ENCODE measurements around the gene IARS2. TPM values are rescaled to one million over a fixed set of nuclear protein-coding genes. Genes with fewer than 3 reads are reported as not detected.

Gene IARS2
- total RNA-seq, 1 donor from 2014 or later = 99.6 TPM

- DNase-seq (ENCODE audit: low read depth) = no peak
- no peak for TF ChIP-seq CTCF (conservative IDR thresholded peaks at IDR 0.05; ENCODE audit: low read depth, low read length)
- H3K4me3 ChIP-seq (ENCODE audit: low read depth, low read length) = no peak overlapping the region
Observed at GRCh38 chr1:220119043-220119512, 25.1 kb downstream of the IARS2 start.

- no peak for DNase-seq (ENCODE audit: low read depth)
- no peak overlapping the region for H3K4me3 ChIP-seq (ENCODE audit: low read depth, low read length)
- no peak for TF ChIP-seq CTCF (conservative IDR thresholded peaks at IDR 0.05; ENCODE audit: low read depth, low read length)
Observed at GRCh38 chr1:220121791-220122530, 28.0 kb downstream of the IARS2 start.

- no peak for DNase-seq (ENCODE audit: low read depth)
- TF ChIP-seq CTCF (conservative IDR thresholded peaks at IDR 0.05; ENCODE audit: low read depth, low read length) = no peak
- no peak overlapping the region for H3K4me3 ChIP-seq (ENCODE audit: low read depth, low read length)
Observed at GRCh38 chr1:220123066-220123465, 29.1 kb downstream of the IARS2 start.

- peak; percentile 54 for TF ChIP-seq CTCF (conservative IDR thresholded peaks at IDR 0.05; ENCODE audit: low read depth, low read length)
- DNase-seq (ENCODE audit: low read depth) = no peak
- no peak overlapping the region for H3K4me3 ChIP-seq (ENCODE audit: low read depth, low read length)
Observed at GRCh38 chr1:220123889-220124288, 30.0 kb downstream of the IARS2 start.

- DNase-seq (ENCODE audit: low read depth) = no peak
Observed at GRCh38 chr1:220124542-220124941, 30.6 kb downstream of the IARS2 start.

GRCh38 chr1:220127076-220127475 is 33.1 kb downstream of the IARS2 start:
- no peak for TF ChIP-seq CTCF (conservative IDR thresholded peaks at IDR 0.05; ENCODE audit: low read depth, low read length)
- no peak for DNase-seq (ENCODE audit: low read depth)
- no peak overlapping the region for H3K4me3 ChIP-seq (ENCODE audit: low read depth, low read length)

More at GRCh38 chr1:220124542-220124941, 30.6 kb downstream of the IARS2 start:
- no peak overlapping the region for H3K4me3 ChIP-seq (ENCODE audit: low read depth, low read length)
- TF ChIP-seq CTCF (conservative IDR thresholded peaks at IDR 0.05; ENCODE audit: low read depth, low read length) = no peak

Data from epithelial cell of proximal tubule (primary cell).